DND-41 (cell line): ENCODE measurements around the gene PPM1E.
"Not testable (repeated sequence)": the region's sequence is repeated elsewhere in the genome, so short reads cannot be mapped to it uniquely, and the experiment has no call there.

Experiments used
- ATAC-seq: fragments of 200-7000 bp; cut with Tn5 transposase; 3 replicates; pipeline ENCODE4 v1.9.1; 2021; ENCODE audit warnings: low read depth; ENCODE audit not compliant: insufficient read depth
- DNase-seq: peaks from one replicate; pipeline ENCODE4 v3.0.0-alpha.2; 2020
- H2AFZ ChIP-seq: 2 replicates; pipeline ENCODE4 v1.6.0; 2012; ENCODE audit warnings: low read depth, low read length
- H3K27ac ChIP-seq: 2 replicates; pipeline ENCODE4 v1.5.1; 2012; ENCODE audit warnings: low read length, inconsistent platforms
- H3K27me3 ChIP-seq: fragments of 200-600 bp; sonication (generic); 2 replicates; pipeline ENCODE4 v1.6.0; 2012; ENCODE audit warnings: low read length, mild to moderate bottlenecking, inconsistent platforms; ENCODE audit not compliant: insufficient read depth, poor library complexity
- H3K36me3 ChIP-seq: 2 replicates; pipeline ENCODE4 v1.5.1; 2012; ENCODE audit warnings: low read length, inconsistent platforms; ENCODE audit not compliant: insufficient read depth
- H3K4me1 ChIP-seq: 2 replicates; pipeline ENCODE4 v1.5.1; 2012; ENCODE audit warnings: mild to moderate bottlenecking, low read length; ENCODE audit not compliant: insufficient read depth
- H3K4me2 ChIP-seq: 2 replicates; pipeline ENCODE4 v1.6.0; 2012; ENCODE audit warnings: mild to moderate bottlenecking, moderate library complexity, low read length, inconsistent platforms; ENCODE audit not compliant: insufficient read depth
- H3K4me3 ChIP-seq, 2 experiments: fragments of 200-600 bp in 1 of 2; shearing (Covaris generic) in 1 of 2; 2 replicates each; pipeline ENCODE4 v1.5.1; 2012 to 2016; ENCODE audit warnings: inconsistent platforms in 2 of 2, low read length in 2 of 2, mild to moderate bottlenecking in 2 of 2, low read depth in 1 of 2, moderate library complexity in 1 of 2
- H3K79me2 ChIP-seq: 2 replicates; pipeline ENCODE4 v1.6.0; 2012; ENCODE audit warnings: low read length, inconsistent platforms; ENCODE audit not compliant: insufficient read depth
- H3K9ac ChIP-seq: 2 replicates; pipeline ENCODE4 v1.6.0; 2012; ENCODE audit warnings: low read depth, mild to moderate bottlenecking, inconsistent platforms, low read length, moderate library complexity
- H3K9me3 ChIP-seq: 2 replicates; pipeline ENCODE4 v1.5.1; 2012; ENCODE audit warnings: low read length, moderate library complexity, mild to moderate bottlenecking, inconsistent platforms; ENCODE audit not compliant: insufficient read depth, severe bottlenecking
- H4K20me1 ChIP-seq: 2 replicates; pipeline ENCODE4 v1.6.0; 2012; ENCODE audit warnings: low read length; ENCODE audit not compliant: insufficient read depth
- EZH2 ChIP-seq: IDR thresholded peaks from 3 replicates; pipeline ENCODE4 v1.6.1; 2012; ENCODE audit warnings: borderline replicate concordance, low read depth, mild to moderate bottlenecking, moderate library complexity, low read length, inconsistent platforms; ENCODE audit not compliant: severe bottlenecking
- TF ChIP-seq, protein P1 (sequence below): IDR thresholded peaks from 2 replicates; pipeline ENCODE4 v1.5.1; 2012; ENCODE audit warnings: borderline replicate concordance, low read length, moderate library complexity, mild to moderate bottlenecking; ENCODE audit not compliant: poor library complexity, severe bottlenecking; ENCODE audit errors: extremely low read depth

The PPM1E gene

DNA sequence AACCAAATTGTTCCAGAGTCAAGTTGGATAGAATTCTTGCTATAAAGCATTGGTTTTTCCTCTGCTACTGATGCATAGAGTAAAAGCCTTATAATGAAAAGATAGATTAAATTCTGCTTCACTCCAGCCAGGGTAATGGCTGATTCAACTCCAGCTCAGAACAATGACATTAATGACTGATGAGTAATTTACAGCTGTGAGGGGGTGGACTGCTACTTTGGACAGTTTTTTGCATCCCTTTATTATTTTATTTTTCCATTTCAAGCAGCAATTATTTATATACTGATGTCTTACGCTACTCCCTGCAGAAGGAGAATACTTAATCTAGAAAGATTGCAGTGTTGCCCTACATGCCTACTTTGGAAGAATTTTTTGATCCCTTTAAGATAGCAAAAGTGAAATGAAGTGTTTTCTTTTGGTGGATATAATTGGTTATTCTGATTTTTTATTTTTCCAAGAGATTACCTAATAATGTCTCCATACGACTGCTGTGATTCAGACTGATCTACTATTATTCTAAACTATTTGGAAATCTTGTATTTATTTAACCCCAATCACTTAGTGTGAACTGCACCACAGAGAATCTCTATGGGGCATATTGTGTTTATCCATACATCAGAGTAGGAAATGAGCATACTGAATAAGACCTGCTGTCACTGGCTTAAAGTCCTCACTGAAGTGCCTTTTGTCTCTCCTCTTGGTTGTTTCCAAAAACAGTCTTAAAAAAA, 201.5 kb downstream of the PPM1E start:
- DNase-seq (no peak), ATAC-seq (no peak)
- no peak for TF ChIP-seq EZH2
- Histone ChIP-seq H2AFZ (no peak overlapping the region), H3K9ac (no peak overlapping the region), H3K36me3 (no peaks in the 10 kb centered on the region), H3K27ac (no peak overlapping the region), H3K4me3 (no peak overlapping the region), H3K4me1 (no peaks in the 10 kb centered on the region), H3K27me3 (no peaks in the 10 kb centered on the region), H3K4me2 (no peak overlapping the region), H4K20me1 (no peaks in the 10 kb centered on the region), H3K79me2 (no peaks in the 10 kb centered on the region), H3K9me3 (no peaks in the 10 kb centered on the region)

- H3K4me1 ChIP-seq, H4K20me1 ChIP-seq, H3K36me3 ChIP-seq, H3K79me2 ChIP-seq, H3K4me2 ChIP-seq, H2AFZ ChIP-seq, H3K4me3 ChIP-seq, H3K27ac ChIP-seq, ATAC-seq, H3K9ac ChIP-seq, H3K9me3 ChIP-seq, DNase-seq, H3K27me3 ChIP-seq: not testable (repeated sequence)
These were observed 202.0 kb downstream of the PPM1E start for GRCh38 chr17:58957725-58958073.

DNA sequence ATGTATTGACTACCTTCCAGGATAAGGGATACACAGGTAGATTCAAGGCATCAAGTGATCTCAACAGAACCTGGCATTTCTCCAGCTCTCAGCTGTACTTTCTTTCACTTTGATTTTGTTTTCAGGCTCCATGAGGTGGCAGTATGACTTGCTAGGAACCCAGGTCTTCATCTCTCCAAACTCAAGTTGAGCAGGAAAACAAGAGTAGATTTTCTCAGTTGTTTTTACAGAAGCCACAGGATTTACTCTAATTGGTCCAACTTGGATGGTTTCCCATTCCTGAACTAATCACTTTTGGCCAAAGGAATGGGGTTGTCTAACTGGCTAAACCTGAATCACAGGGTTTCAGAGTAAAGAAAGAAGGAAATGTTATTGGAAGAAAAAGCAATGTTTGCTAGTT, 204.4 kb downstream of the PPM1E start:
- no peak overlapping the region for H3K9ac ChIP-seq
- no peak overlapping the region for H3K27ac ChIP-seq
- H3K36me3 ChIP-seq = no peaks in the 10 kb centered on the region
- H3K27me3 ChIP-seq = no peaks in the 10 kb centered on the region
- no peaks in the 10 kb centered on the region for H3K4me1 ChIP-seq
- no peak overlapping the region for H3K4me3 ChIP-seq
- H3K79me2 ChIP-seq = no peaks in the 10 kb centered on the region
- no peaks in the 10 kb centered on the region for H3K9me3 ChIP-seq
- H4K20me1 ChIP-seq = no peaks in the 10 kb centered on the region
- ATAC-seq (no peak), DNase-seq (no peak)
- no peak overlapping the region for H3K4me2 ChIP-seq
- H2AFZ ChIP-seq = no peak overlapping the region
- TF ChIP-seq EZH2 = no peak
- TF ChIP-seq, protein P1, sequence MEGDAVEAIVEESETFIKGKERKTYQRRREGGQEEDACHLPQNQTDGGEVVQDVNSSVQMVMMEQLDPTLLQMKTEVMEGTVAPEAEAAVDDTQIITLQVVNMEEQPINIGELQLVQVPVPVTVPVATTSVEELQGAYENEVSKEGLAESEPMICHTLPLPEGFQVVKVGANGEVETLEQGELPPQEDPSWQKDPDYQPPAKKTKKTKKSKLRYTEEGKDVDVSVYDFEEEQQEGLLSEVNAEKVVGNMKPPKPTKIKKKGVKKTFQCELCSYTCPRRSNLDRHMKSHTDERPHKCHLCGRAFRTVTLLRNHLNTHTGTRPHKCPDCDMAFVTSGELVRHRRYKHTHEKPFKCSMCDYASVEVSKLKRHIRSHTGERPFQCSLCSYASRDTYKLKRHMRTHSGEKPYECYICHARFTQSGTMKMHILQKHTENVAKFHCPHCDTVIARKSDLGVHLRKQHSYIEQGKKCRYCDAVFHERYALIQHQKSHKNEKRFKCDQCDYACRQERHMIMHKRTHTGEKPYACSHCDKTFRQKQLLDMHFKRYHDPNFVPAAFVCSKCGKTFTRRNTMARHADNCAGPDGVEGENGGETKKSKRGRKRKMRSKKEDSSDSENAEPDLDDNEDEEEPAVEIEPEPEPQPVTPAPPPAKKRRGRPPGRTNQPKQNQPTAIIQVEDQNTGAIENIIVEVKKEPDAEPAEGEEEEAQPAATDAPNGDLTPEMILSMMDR = peak; percentile 30

DNA sequence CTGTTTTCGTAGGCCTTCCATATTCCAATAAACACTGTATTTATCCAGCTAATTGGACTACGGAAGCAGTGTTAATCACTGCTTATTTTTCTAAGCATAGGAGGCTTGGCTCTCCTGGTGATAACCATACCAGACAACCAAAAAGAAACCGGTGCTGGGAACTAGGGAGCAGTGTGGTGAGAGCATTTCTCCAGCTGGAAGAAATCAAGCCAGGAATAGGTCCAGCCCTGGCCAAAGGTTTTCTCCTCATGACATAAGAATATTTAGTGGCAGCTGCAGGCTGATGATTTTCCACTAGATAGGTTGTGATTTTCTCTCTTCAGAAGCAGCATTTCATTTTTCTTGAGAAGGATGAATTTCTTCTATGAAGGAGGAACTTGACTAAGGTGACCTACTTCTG, 209.6 kb downstream of the PPM1E start:
- Histone ChIP-seq H3K27ac (no peak overlapping the region), H3K4me2 (no peak overlapping the region), H3K4me1 (no peaks in the 10 kb centered on the region), H3K36me3 (no peaks in the 10 kb centered on the region), H3K27me3 (no peaks in the 10 kb centered on the region), H3K4me3 (no peak overlapping the region), H2AFZ (no peak overlapping the region), H3K9ac (no peak overlapping the region), H3K9me3 (no peaks in the 10 kb centered on the region), H4K20me1 (no peaks in the 10 kb centered on the region), H3K79me2 (no peaks in the 10 kb centered on the region)
- DNase-seq = no peak
- TF ChIP-seq EZH2 = no peak
- TF ChIP-seq, protein P1 = no peak
- no peak for ATAC-seq
